ENCODE data around the gene TMEM18.

The TMEM18 gene

GRCh38 chr2:628651-629050 lies 48.6 kb downstream of the TMEM18 start:
- H3K4me3 ChIP-seq (ENCODE audit: insufficient read depth, low read depth, low read length, poor library complexity, severe bottlenecking), result no peak overlapping the region
- H3K9me3 ChIP-seq (ENCODE audit: control insufficient read depth, low read length), result no peaks in the 10 kb centered on the region
- no peak for DNase-seq
- no peaks in the 10 kb centered on the region for H3K27me3 ChIP-seq (replicated peaks; ENCODE audit: control insufficient read depth, insufficient read depth, low read length, poor library complexity, severe bottlenecking)
- H3K36me3 ChIP-seq (ENCODE audit: control insufficient read depth, insufficient read depth, low read length), result no peaks in the 10 kb centered on the region
- no peak overlapping the region for H3K27ac ChIP-seq (ENCODE audit: insufficient read depth, low read length, poor library complexity, severe bottlenecking)
- H3K4me1 ChIP-seq (ENCODE audit: control insufficient read depth, insufficient read depth, low read length, poor library complexity, severe bottlenecking), result no peaks in the 10 kb centered on the region

- no peaks in the 10 kb centered on the region for H3K27me3 ChIP-seq (replicated peaks; ENCODE audit: control insufficient read depth, insufficient read depth, low read length, poor library complexity, severe bottlenecking)
- H3K27ac ChIP-seq (ENCODE audit: insufficient read depth, low read length, poor library complexity, severe bottlenecking), result no peak overlapping the region
- H3K9me3 ChIP-seq (ENCODE audit: control insufficient read depth, low read length), result no peaks in the 10 kb centered on the region
- no peaks in the 10 kb centered on the region for H3K36me3 ChIP-seq (ENCODE audit: control insufficient read depth, insufficient read depth, low read length)
- H3K4me3 ChIP-seq (ENCODE audit: insufficient read depth, low read depth, low read length, poor library complexity, severe bottlenecking), result no peak overlapping the region
- no peak for DNase-seq
- no peaks in the 10 kb centered on the region for H3K4me1 ChIP-seq (ENCODE audit: control insufficient read depth, insufficient read depth, low read length, poor library complexity, severe bottlenecking)
These were observed 49.2 kb downstream of the TMEM18 start for GRCh38 chr2:627926-628560.

- Histone ChIP-seq H3K4me3 (ENCODE audit: insufficient read depth, low read depth, low read length, poor library complexity, severe bottlenecking) (no peak overlapping the region), H3K27ac (ENCODE audit: insufficient read depth, low read length, poor library complexity, severe bottlenecking) (no peak overlapping the region), H3K27me3 (replicated peaks; ENCODE audit: control insufficient read depth, insufficient read depth, low read length, poor library complexity, severe bottlenecking) (no peaks in the 10 kb centered on the region), H3K36me3 (ENCODE audit: control insufficient read depth, insufficient read depth, low read length) (no peaks in the 10 kb centered on the region), H3K4me1 (ENCODE audit: control insufficient read depth, insufficient read depth, low read length, poor library complexity, severe bottlenecking) (no peaks in the 10 kb centered on the region), H3K9me3 (ENCODE audit: control insufficient read depth, low read length) (no peaks in the 10 kb centered on the region)
- DNase-seq, result no peak
These were observed 49.9 kb downstream of the TMEM18 start for GRCh38 chr2:627340-627709.

- H3K4me1 ChIP-seq (ENCODE audit: control insufficient read depth, insufficient read depth, low read length, poor library complexity, severe bottlenecking), result no peaks in the 10 kb centered on the region
These were observed 50.5 kb downstream of the TMEM18 start for GRCh38 chr2:626491-627339.

DNA sequence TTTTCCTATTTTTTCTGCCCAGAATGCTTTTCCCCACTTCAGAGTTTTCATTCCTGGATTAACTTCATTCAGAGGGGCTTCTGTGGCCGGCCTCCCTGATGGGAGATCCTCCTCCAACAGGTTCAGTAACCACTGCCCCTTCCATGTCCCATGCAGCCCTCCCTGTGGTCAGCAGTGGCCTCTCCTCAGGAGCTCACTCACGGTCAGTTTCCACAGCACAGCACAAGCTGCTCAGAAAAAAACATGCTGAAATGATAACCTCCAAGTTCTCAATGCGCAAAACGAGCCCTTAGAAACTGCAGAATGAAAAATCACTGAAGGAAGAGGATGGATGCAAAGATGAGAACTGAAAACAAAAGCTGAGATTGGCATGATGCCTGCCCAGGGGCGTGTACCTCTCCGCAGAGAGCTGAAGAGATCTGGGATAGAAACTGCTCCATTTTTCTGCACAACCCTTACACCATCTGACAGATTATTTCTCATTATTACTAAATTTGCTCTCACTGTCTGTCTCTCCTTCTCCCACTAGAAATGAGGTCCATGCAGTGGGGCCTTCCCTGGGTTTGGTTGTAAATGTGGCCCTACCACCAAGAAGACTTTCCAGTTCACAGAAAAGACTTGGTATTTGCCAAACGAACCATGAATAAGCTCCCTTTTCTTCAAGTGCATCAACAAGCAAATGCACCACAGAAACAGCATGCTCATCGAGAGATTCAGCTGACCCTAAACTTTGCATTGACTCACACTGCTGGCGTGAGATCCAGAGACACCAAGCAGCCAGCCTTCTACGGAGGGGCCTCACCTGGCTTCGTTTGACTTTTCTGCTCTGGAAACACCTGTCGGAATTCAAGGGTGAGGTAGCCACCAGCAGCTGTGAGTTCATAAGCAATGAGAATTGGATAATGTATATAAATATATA lies 51.5 kb downstream of the TMEM18 start:
- no peaks in the 10 kb centered on the region for H3K27me3 ChIP-seq (replicated peaks; ENCODE audit: control insufficient read depth, insufficient read depth, low read length, poor library complexity, severe bottlenecking)
- no peak for DNase-seq
- no peaks in the 10 kb centered on the region for H3K9me3 ChIP-seq (ENCODE audit: control insufficient read depth, low read length)
- no peak overlapping the region for H3K27ac ChIP-seq (ENCODE audit: insufficient read depth, low read length, poor library complexity, severe bottlenecking)
- no peaks in the 10 kb centered on the region for H3K4me1 ChIP-seq (ENCODE audit: control insufficient read depth, insufficient read depth, low read length, poor library complexity, severe bottlenecking)
- H3K4me3 ChIP-seq (ENCODE audit: insufficient read depth, low read depth, low read length, poor library complexity, severe bottlenecking), result no peak overlapping the region
- H3K36me3 ChIP-seq (ENCODE audit: control insufficient read depth, insufficient read depth, low read length), result no peaks in the 10 kb centered on the region

More at GRCh38 chr2:626491-627339, 50.5 kb downstream of the TMEM18 start:
- Histone ChIP-seq H3K9me3 (ENCODE audit: control insufficient read depth, low read length) (no peaks in the 10 kb centered on the region), H3K36me3 (ENCODE audit: control insufficient read depth, insufficient read depth, low read length) (no peaks in the 10 kb centered on the region), H3K27ac (ENCODE audit: insufficient read depth, low read length, poor library complexity, severe bottlenecking) (no peak overlapping the region), H3K4me3 (ENCODE audit: insufficient read depth, low read depth, low read length, poor library complexity, severe bottlenecking) (no peak overlapping the region), H3K27me3 (replicated peaks; ENCODE audit: control insufficient read depth, insufficient read depth, low read length, poor library complexity, severe bottlenecking) (no peaks in the 10 kb centered on the region)
- DNase-seq, result no peak

DNA sequence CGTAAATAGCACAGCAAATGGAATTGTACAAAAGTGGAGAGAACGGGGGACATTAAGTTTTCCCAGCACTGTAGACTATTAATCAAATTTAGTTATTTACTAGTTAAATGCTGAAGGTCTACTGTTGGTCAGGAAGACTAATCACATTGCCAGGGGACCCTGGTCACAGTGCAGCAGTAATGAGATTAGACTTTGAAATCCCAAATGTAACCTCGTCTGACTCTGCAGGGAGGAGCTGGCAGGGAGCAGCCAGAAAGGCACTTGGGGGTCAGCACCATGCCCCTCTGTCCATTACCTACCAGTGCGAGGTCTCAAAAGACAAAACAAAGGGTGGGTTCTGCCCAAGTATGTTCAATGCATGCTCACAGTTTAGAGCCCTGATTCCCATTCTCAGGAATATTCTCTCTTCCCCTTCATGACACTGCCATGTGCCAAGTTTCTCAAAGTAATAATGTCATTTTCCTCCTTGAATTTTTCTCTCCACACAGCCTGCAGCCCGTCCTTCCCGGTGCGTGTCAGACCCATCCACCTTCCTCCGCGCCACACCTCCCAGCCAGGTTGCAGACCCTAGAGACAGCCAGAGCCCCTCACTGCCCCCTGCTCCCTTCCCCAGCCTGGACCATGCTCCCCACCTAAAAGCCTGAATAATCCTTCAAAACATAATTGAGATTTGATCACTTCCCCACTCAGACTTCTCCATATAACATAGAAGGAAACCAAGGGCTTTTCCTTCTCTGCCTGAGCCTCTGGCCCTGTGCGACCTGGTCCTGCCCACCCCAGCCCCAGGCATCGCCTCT lies 52.5 kb downstream of the TMEM18 start:
- Histone ChIP-seq H3K4me3 (ENCODE audit: insufficient read depth, low read depth, low read length, poor library complexity, severe bottlenecking) (no peak overlapping the region), H3K9me3 (ENCODE audit: control insufficient read depth, low read length) (no peaks in the 10 kb centered on the region), H3K4me1 (ENCODE audit: control insufficient read depth, insufficient read depth, low read length, poor library complexity, severe bottlenecking) (no peaks in the 10 kb centered on the region), H3K27ac (ENCODE audit: insufficient read depth, low read length, poor library complexity, severe bottlenecking) (no peak overlapping the region), H3K36me3 (ENCODE audit: control insufficient read depth, insufficient read depth, low read length) (no peaks in the 10 kb centered on the region), H3K27me3 (replicated peaks; ENCODE audit: control insufficient read depth, insufficient read depth, low read length, poor library complexity, severe bottlenecking) (no peaks in the 10 kb centered on the region)
- DNase-seq, result no peak

DNA sequence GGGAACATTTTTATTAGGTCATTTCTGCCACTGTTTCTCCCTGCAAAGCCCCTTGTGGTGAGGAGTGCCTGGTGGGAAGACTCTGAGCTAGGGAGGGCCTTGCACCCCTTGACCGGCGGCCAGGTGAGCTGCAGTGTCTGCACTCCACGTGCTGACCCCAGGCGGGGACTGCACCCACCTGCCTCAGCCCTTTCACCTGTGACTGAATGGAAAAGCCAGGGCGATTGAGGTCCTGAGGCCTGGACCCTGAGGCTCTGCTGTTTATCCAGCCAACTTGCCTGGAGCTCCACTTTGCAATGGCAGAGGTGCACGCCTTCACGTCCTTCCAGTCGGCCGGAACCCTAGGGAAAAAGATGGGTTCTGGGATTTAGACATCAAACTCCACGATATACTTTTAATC lies 53.1 kb downstream of the TMEM18 start:
- no peaks in the 10 kb centered on the region for H3K9me3 ChIP-seq (ENCODE audit: control insufficient read depth, low read length)
- no peaks in the 10 kb centered on the region for H3K36me3 ChIP-seq (ENCODE audit: control insufficient read depth, insufficient read depth, low read length)
- DNase-seq, result no peak
- no peak overlapping the region for H3K4me3 ChIP-seq (ENCODE audit: insufficient read depth, low read depth, low read length, poor library complexity, severe bottlenecking)
- H3K27me3 ChIP-seq (replicated peaks; ENCODE audit: control insufficient read depth, insufficient read depth, low read length, poor library complexity, severe bottlenecking), result no peaks in the 10 kb centered on the region
- no peaks in the 10 kb centered on the region for H3K4me1 ChIP-seq (ENCODE audit: control insufficient read depth, insufficient read depth, low read length, poor library complexity, severe bottlenecking)
- no peak overlapping the region for H3K27ac ChIP-seq (ENCODE audit: insufficient read depth, low read length, poor library complexity, severe bottlenecking)

GRCh38 chr2:623130-623922 lies 53.9 kb downstream of the TMEM18 start:
- H3K4me3 ChIP-seq (ENCODE audit: insufficient read depth, low read depth, low read length, poor library complexity, severe bottlenecking), result no peak overlapping the region
- H3K36me3 ChIP-seq (ENCODE audit: control insufficient read depth, insufficient read depth, low read length), result no peaks in the 10 kb centered on the region
- no peak for DNase-seq
- no peak overlapping the region for H3K27ac ChIP-seq (ENCODE audit: insufficient read depth, low read length, poor library complexity, severe bottlenecking)
- H3K9me3 ChIP-seq (ENCODE audit: control insufficient read depth, low read length), result no peaks in the 10 kb centered on the region
- H3K4me1 ChIP-seq (ENCODE audit: control insufficient read depth, insufficient read depth, low read length, poor library complexity, severe bottlenecking), result no peaks in the 10 kb centered on the region
- H3K27me3 ChIP-seq (replicated peaks; ENCODE audit: control insufficient read depth, insufficient read depth, low read length, poor library complexity, severe bottlenecking), result no peaks in the 10 kb centered on the region

GRCh38 chr2:622357-622756 lies 54.8 kb downstream of the TMEM18 start:
- Histone ChIP-seq H3K27me3 (replicated peaks; ENCODE audit: control insufficient read depth, insufficient read depth, low read length, poor library complexity, severe bottlenecking) (no peaks in the 10 kb centered on the region), H3K4me3 (ENCODE audit: insufficient read depth, low read depth, low read length, poor library complexity, severe bottlenecking) (no peak overlapping the region), H3K27ac (ENCODE audit: insufficient read depth, low read length, poor library complexity, severe bottlenecking) (no peak overlapping the region), H3K4me1 (ENCODE audit: control insufficient read depth, insufficient read depth, low read length, poor library complexity, severe bottlenecking) (no peaks in the 10 kb centered on the region), H3K9me3 (ENCODE audit: control insufficient read depth, low read length) (no peaks in the 10 kb centered on the region), H3K36me3 (ENCODE audit: control insufficient read depth, insufficient read depth, low read length) (no peaks in the 10 kb centered on the region)
- DNase-seq, result no peak

All from effector memory CD4-positive, alpha-beta T cell (primary cell).